Keratinocyte (primary cell): ENCODE measurements around the gene CHRNA10. TPM values are rescaled to one million over a fixed set of nuclear protein-coding genes. Genes with fewer than 3 reads are reported as not detected.

Source experiments
- DNase-seq: peaks from one replicate; pipeline ENCODE4 v3.0.0-alpha.2; 2011; ENCODE audit warnings: low read depth, missing footprints, low spot score
- FAIRE-seq: peaks from 2 replicates; lab custom pipeline; 2011; peaks lifted over from hg19 to GRCh38; lab: Jason Lieb, UNC
- H2AFZ ChIP-seq: 2 replicates; pipeline ENCODE4 v1.6.0; 2012; ENCODE audit warnings: low read length, control low read depth, inconsistent platforms; ENCODE audit not compliant: control insufficient read depth
- H3K27ac ChIP-seq: 2 replicates; pipeline ENCODE4 v1.5.1; 2011; ENCODE audit warnings: low read length; ENCODE audit not compliant: control insufficient read depth, insufficient read depth
- H3K27me3 ChIP-seq: 3 replicates; pipeline ENCODE4 v1.6.0; 2011; ENCODE audit warnings: low read length; ENCODE audit not compliant: control insufficient read depth, insufficient read depth; ENCODE audit errors: extremely low read depth
- H3K36me3 ChIP-seq, 2 experiments: 2 replicates in 1 of 2; 3 replicates in 1 of 2; pipeline ENCODE4 v1.5.1; 2011; ENCODE audit warnings: low read length in 2 of 2, mild to moderate bottlenecking in 1 of 2; ENCODE audit not compliant: control insufficient read depth in 2 of 2, insufficient read depth in 2 of 2; ENCODE audit errors: extremely low read depth in 1 of 2
- H3K4me1 ChIP-seq: 3 replicates; pipeline ENCODE4 v1.5.1; 2011; ENCODE audit warnings: low read length; ENCODE audit not compliant: control insufficient read depth, insufficient read depth; ENCODE audit errors: extremely low read depth
- H3K4me2 ChIP-seq: 3 replicates; pipeline ENCODE4 v1.6.0; 2011; ENCODE audit warnings: low read depth, low read length; ENCODE audit not compliant: control insufficient read depth, insufficient read depth; ENCODE audit errors: extremely low read depth
- H3K4me3 ChIP-seq, 3 experiments: fragments of 200-600 bp in 1 of 3; sonication (generic) in 1 of 3; 2 replicates in 2 of 3; 3 replicates in 1 of 3; pipeline ENCODE4 v1.5.1; 2011 to 2016; ENCODE audit warnings: low read length in 3 of 3, mild to moderate bottlenecking in 3 of 3, control low read depth in 2 of 3, inconsistent platforms in 1 of 3, low read depth in 1 of 3, mixed read lengths in 1 of 3, mixed run types in 1 of 3, moderate library complexity in 1 of 3; ENCODE audit not compliant: control insufficient read depth in 2 of 3, insufficient read depth in 2 of 3; ENCODE audit errors: extremely low read depth in 1 of 3
- H3K79me2 ChIP-seq: 2 replicates; pipeline ENCODE4 v1.6.0; 2012; ENCODE audit warnings: low read length; ENCODE audit not compliant: control insufficient read depth, insufficient read depth
- H3K9ac ChIP-seq: 3 replicates; pipeline ENCODE4 v1.6.0; 2011; ENCODE audit warnings: low read length; ENCODE audit not compliant: control insufficient read depth, insufficient read depth; ENCODE audit errors: extremely low read depth
- H3K9me1 ChIP-seq: 3 replicates; pipeline ENCODE4 v1.6.0; 2011; ENCODE audit warnings: low read length; ENCODE audit not compliant: control insufficient read depth, insufficient read depth; ENCODE audit errors: extremely low read depth
- H3K9me3 ChIP-seq: 2 replicates; pipeline ENCODE4 v1.5.1; 2012; ENCODE audit warnings: low read depth, low read length; ENCODE audit not compliant: control insufficient read depth
- H4K20me1 ChIP-seq: 3 replicates; pipeline ENCODE4 v1.6.0; 2011; ENCODE audit warnings: low read length; ENCODE audit not compliant: control insufficient read depth, insufficient read depth; ENCODE audit errors: extremely low read depth
- EZH2 ChIP-seq: IDR thresholded peaks from one replicate; pipeline ENCODE4 v1.6.1; 2012; ENCODE audit warnings: inconsistent platforms, mild to moderate bottlenecking, low read length, moderate library complexity
- dilution Hi-C: fragments of 300-500 bp; cut with MboI; formaldehyde crosslinking; loops from one replicate; pipeline ENCODE4 v1.7.0; 2020; ENCODE audit warnings: low sequenced_read_pairs; ENCODE audit not compliant: extremely low pct_ligation_motif_present
- polyA plus RNA-seq, 5 experiments: library from polyadenylated mRNA; depleted of rRNA in 3 of 5; stranded (reverse) in 3 of 5; stranded (forward) in 1 of 5; unstranded in 1 of 5; fragments of >200 nt; gene quantifications; 1 replicate in 1 of 5; 2 replicates in 3 of 5; 3 replicates in 1 of 5; pipeline versions ENCODE4 v1.2.1 to v1.2.3, GENCODE V29; 2011 to 2012; ENCODE audit warnings: missing spikeins in 2 of 5, low read depth in 1 of 5, low replicate concordance in 1 of 5
- TF ChIP-seq, protein P1 (sequence below), 3 experiments: IDR thresholded peaks in 1 of 3; conservative IDR thresholded peaks in 1 of 3; optimal IDR thresholded peaks in 1 of 3; 2 replicates in 2 of 3; 3 replicates in 1 of 3; pipeline versions ENCODE3 to v1.5.1; 2011; ENCODE audit warnings: low read length in 3 of 3, mild to moderate bottlenecking in 3 of 3, moderate library complexity in 2 of 3, control low read depth in 1 of 3, inconsistent platforms in 1 of 3; ENCODE audit not compliant: insufficient read depth in 2 of 3; ENCODE audit errors: extremely low read depth in 1 of 3

Gene CHRNA10
- polyA plus RNA-seq, 1 donor (not counting 4 experiments of a cell fraction or from before 2014, with no cell fraction given), result 0.83 TPM

DNA sequence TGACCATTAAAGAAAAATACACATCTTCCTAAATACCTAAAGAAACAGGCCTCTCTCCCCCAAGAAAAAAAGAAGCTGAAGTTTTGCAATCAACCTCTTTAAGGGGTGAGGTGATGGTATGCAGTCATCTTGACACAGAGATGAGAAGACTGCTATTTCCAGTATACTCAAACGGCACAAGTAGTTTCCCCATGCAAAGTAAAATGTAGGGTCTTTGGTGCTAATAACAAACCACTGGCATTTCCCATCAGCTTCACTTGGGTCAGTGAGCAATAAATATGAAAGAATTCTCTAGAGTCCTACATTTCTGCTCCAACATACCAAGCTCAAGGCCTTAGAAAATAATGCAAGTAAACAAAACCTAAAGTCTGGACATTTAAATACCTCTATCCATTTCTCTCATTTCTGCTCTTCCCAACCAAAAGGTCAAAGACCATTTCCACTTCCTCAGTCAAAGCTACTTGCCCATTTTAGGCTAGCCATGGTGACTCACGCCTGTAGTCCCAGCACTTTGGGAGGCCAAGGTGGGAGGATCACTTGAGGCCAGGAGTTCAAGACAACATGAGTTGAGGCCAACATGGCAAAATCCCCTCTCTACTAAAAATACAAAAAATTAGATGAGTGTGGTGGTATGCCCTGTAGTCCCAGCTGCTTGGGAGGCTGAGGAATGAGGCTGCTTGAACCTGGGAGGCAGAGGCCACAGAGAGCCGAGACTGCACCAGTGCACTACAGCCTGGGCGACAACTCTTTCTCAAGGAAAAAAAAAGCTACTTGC lies 39.5 kb upstream of the CHRNA10 start:
- H3K4me3 ChIP-seq, result no peak overlapping the region
- H2AFZ ChIP-seq, result no peak overlapping the region
- no peaks in the 10 kb centered on the region for H3K4me1 ChIP-seq
- H3K9me3 ChIP-seq, result no peaks in the 10 kb centered on the region
- H3K9me1 ChIP-seq, result no peaks in the 10 kb centered on the region
- dilution Hi-C loops, result no loop called here
- H3K4me2 ChIP-seq, result no peak overlapping the region
- peaks cover 12 to 34% of the 10 kb centered on the region in 2 experiments for H3K36me3 ChIP-seq
- no peak for TF ChIP-seq EZH2
- TF ChIP-seq, protein P1, sequence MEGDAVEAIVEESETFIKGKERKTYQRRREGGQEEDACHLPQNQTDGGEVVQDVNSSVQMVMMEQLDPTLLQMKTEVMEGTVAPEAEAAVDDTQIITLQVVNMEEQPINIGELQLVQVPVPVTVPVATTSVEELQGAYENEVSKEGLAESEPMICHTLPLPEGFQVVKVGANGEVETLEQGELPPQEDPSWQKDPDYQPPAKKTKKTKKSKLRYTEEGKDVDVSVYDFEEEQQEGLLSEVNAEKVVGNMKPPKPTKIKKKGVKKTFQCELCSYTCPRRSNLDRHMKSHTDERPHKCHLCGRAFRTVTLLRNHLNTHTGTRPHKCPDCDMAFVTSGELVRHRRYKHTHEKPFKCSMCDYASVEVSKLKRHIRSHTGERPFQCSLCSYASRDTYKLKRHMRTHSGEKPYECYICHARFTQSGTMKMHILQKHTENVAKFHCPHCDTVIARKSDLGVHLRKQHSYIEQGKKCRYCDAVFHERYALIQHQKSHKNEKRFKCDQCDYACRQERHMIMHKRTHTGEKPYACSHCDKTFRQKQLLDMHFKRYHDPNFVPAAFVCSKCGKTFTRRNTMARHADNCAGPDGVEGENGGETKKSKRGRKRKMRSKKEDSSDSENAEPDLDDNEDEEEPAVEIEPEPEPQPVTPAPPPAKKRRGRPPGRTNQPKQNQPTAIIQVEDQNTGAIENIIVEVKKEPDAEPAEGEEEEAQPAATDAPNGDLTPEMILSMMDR (optimal IDR thresholded peaks at IDR 0.05 in 1 of 3, IDR thresholded peaks at IDR 0.05 in 1 of 3, conservative IDR thresholded peaks at IDR 0.05 in 1 of 3; ENCODE audit: extremely low read depth in 1 of 3, insufficient read depth in 2 of 3, low read length in 3 of 3), result no peak
- H3K9ac ChIP-seq, result no peak overlapping the region
- FAIRE-seq (no peak), DNase-seq (no peak)
- no peaks in the 10 kb centered on the region for H3K27me3 ChIP-seq
- H3K27ac ChIP-seq, result no peak overlapping the region
- H4K20me1 ChIP-seq, result no peaks in the 10 kb centered on the region
- H3K79me2 ChIP-seq, result no peaks in the 10 kb centered on the region

DNA sequence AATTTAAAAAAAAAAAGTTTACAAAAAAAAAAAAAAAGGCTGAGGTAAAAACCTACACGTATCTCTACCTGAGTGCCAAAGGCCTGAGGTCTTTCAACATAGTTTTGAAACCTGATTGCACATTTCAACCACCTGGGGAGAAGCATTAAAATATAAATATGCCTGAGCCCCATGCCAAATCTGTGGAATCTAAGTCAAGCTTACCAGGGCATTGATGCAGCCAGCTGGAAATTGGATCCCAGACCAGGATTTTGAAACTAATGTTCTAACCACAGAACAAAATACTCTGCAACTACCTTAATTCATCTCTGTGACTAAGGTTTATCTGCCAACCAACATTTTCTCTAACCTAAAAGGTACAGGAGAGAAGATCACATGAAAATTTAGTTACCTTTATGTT lies 38.8 kb upstream of the CHRNA10 start:
- no peak overlapping the region for H2AFZ ChIP-seq
- no peaks in the 10 kb centered on the region for H3K4me1 ChIP-seq
- no peak overlapping the region for H3K27ac ChIP-seq
- FAIRE-seq (no peak), DNase-seq (no peak)
- no peaks in the 10 kb centered on the region for H3K9me1 ChIP-seq
- no peak overlapping the region for H3K4me3 ChIP-seq
- H3K27me3 ChIP-seq, result no peaks in the 10 kb centered on the region
- H3K9ac ChIP-seq, result no peak overlapping the region
- dilution Hi-C loops, result no loop called here
- no peak overlapping the region for H3K4me2 ChIP-seq
- H3K79me2 ChIP-seq, result no peaks in the 10 kb centered on the region
- no peaks in the 10 kb centered on the region for H3K9me3 ChIP-seq
- TF ChIP-seq, protein P1 (optimal IDR thresholded peaks at IDR 0.05 in 1 of 3, IDR thresholded peaks at IDR 0.05 in 1 of 3, conservative IDR thresholded peaks at IDR 0.05 in 1 of 3; ENCODE audit: extremely low read depth in 1 of 3, insufficient read depth in 2 of 3, low read length in 3 of 3), result no peak
- no peak for TF ChIP-seq EZH2
- H4K20me1 ChIP-seq, result no peaks in the 10 kb centered on the region
- H3K36me3 ChIP-seq, result peaks cover 14 to 32% of the 10 kb centered on the region in 2 experiments
